NCI-H82 (cell line): ENCODE measurements around the gene LGR6.

Experiments used
- DNase-seq: peaks from one replicate; lab custom pipeline; 2025; lab: John Stamatoyannopoulos, UW

Gene LGR6

DNA sequence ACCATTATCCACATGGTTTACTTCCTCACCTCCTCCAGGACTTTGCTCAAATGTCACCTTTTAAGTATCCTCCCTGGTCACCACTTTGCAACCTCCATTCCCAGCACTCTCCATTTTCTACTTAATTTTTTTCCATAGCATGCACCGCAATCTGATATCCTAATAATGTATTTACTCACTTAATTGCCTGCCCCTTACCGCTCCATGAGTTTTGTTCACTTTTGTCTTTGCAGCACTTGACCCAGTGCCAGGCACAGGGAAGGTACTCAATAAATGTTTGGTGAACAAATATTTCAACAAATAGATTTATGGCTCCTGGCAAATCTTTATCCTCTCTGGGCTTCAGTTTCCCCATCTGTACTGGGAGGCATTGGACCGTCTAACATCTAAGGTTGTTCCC is 94.6 kb downstream of the LGR6 start:
- no peak for DNase-seq

DNA sequence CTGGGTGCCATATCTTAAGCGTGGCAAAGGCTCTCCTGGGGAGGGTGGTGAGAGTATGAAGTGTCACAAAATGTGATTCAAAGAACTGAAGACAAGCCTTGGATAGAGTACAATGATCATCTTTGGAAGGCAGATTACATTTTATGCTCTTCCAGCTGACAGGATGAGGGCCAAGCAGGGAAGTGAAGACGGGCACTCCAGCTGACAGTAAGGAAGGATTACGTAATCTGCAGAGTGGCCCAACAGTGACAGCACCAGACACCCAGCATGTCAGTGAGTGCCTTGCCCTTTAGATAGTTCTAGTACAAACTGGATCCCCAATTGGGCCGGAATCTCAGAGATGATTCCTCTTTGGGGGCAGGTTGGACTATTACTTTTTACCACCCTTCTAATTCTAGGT is 95.4 kb downstream of the LGR6 start:
- no peak for DNase-seq

DNA sequence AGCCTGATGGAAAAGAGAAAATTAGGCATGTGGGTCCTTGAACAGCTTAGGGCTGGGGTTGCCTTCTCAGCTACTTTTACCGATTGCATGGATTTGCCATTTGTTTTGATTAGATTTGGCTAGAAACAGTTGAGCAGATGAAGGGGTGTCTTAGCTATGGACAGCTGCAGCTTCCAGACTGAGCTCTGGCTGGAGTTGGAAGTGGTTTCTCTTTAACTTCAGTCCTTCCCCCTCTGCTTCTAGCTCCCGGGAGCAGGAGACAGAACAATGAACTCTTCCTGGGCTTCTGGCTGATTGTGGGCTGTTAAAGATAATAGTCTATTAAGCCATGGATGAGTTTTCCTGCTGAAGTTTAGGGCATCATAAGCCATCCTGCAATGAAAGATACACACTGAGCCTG is 97.4 kb downstream of the LGR6 start:
- DNase-seq, result peak; percentile 63

DNA sequence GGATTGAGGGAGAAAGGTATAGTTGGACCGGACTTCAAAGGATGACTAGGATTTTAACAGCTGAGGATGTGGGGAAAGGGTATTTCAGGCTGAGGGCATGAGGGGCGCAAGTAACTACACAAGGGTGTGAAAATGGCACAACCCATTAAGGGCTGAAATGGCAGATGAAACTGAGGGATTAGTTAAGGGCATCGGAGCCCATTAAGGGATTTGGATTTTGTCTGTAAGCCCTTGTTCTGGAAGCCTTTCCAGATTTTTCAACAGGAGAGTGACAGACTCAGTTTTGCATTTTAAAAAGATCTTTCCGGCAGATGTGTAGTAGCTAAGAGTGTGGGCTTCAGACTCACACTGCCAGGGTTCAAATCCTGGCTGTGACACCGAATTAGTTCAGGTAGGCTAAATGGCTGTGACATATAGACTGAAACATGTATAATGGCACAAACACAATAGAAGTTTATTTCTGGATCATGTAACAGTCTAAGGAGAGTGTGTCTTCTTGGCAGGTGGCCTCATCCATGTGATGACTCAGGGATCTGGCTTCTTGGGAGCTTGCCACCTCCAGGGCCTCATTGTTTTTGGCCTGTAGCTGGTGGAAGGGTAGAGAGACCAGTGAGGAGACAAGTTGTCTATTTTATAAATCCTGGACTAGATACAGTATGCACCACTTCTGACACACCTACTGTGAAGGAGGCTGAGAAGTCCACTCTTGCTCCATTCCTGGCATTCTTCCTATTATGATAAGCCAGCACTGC is 98.5 kb downstream of the LGR6 start:
- DNase-seq, result peak; percentile 96

DNA sequence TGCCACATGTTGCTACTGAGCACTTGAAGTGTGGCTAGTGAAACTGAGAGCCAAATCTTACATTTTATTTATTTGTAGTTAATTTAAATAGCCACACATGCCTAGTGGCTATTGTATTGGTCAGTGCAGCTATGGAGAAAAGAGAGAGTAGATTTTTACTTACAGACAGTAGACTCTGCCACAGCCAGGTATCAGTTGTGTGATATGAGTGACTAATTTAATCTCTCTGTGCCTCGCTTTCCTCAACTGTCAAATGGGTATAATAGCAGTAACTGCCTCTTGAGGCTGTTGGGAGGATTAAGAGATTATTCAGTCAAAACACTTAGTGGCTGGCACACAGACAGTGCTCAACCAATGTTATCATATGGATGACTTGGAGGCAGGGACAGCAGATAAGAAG is 99.2 kb downstream of the LGR6 start:
- DNase-seq, result peak; percentile 39

DNA sequence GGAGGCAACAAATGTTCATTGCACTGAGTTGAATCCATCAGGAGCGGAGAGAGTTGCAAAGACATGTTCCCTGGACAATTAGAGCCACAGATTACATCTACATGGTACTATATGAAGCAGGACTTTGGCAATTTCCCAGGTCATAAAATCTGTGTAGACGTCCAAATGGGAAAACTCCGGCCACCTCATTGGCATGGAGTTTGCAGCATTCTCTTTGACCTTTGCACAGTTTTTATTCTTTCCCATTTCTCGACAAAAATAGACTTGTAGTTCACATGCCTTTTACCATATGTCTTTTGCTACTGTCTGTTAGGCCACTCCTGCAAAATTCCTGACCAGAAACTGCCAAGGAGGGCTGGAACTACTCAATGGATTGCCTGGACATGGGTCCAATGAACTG is 100.0 kb downstream of the LGR6 start:
- no peak for DNase-seq

DNA sequence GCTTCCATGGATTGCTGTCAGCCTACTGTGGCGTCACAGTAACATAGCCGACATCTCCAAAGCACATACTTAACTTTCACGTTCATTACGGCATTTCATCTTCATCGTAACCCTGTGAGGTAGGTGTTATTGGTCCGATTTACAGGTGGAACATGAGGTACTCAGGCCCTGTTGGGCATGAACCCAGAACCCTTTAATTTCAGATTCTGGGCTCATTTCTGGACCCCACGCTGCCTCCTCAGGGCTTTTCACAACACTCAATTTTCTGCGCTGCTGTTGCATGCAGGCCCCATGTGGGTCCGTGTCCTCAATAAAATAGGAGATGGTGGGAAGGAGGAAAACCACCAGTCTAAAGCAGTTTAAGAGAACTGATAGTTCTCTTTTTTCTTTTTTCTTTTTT is 108.6 kb downstream of the LGR6 start:
- no peak for DNase-seq

DNA sequence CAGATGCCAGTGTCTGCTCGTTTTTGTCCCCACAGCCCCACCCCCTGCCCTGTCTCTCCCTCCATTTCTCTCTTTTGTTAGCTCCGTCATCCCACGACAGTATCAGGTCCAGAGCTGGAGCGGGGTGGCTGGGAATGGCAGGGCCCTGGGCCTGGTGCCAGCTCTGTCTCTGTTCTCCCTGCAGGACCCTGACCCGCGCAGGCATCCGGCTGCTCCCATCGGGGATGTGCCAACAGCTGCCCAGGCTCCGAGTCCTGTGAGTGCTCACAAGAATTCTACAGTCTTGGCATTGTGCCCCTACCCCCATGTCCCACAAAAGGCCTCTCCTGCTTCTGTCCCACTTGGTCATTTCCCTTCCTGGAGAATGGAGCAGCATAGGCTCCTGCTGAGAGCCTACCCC is 110.8 kb downstream of the LGR6 start:
- no peak for DNase-seq

DNA sequence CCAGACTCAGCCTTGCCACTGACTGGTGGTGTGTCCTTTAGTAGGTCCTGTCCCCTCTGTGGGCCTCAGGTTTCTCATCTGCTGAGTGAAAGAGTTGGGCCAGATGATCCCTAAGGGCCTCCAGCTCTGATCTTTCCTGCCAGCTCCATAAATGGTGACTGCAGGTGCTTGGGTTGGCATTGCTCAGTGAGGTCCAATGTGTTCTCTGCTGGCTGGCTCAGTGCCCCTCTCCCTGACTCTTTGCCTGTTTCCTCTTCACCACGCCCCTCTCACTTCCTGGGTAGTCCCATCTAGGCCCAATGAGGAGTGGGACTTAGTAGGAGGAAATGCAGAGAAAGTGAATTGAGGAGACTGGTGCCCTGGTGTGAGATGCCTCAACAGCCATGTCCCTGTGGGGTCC is 111.6 kb downstream of the LGR6 start:
- DNase-seq, result no peak

DNA sequence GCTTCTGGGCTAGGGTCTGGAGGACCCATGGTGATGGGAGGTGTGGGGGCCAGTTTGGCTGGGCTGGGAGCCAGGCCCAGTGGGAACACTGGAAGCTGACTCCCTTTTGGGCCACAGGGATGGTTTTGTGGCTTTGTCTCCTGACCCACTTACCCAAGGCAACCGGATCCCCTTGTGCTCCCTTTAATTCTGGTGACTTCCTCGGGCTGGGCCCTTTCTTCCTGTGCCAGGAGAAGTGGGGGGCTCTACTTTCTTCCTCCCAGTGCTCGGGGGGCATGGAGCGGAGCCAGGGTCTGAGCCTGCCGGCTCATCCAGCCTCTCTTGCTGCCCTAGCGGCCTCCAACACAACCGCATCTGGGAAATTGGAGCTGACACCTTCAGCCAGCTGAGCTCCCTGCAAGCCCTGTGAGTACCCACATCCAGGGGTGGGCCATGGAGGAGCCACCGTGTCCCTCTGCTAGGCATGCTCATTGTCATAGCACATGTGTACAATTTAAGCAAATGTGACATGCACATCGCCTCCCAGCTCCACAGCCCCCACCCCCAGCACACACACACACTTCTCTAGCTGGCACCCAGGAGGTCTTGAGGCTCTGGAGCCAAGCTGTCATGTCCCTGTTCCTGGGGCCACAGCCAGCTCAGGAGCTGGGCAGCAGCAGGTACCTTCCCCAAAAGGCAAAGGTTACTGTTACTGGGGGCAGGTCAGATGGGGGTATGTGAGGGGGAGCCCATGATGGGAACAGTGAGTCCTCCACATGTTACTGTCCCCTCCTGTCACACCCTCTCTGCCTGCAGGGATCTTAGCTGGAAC is 113.1 kb downstream of the LGR6 start:
- no peak for DNase-seq

DNA sequence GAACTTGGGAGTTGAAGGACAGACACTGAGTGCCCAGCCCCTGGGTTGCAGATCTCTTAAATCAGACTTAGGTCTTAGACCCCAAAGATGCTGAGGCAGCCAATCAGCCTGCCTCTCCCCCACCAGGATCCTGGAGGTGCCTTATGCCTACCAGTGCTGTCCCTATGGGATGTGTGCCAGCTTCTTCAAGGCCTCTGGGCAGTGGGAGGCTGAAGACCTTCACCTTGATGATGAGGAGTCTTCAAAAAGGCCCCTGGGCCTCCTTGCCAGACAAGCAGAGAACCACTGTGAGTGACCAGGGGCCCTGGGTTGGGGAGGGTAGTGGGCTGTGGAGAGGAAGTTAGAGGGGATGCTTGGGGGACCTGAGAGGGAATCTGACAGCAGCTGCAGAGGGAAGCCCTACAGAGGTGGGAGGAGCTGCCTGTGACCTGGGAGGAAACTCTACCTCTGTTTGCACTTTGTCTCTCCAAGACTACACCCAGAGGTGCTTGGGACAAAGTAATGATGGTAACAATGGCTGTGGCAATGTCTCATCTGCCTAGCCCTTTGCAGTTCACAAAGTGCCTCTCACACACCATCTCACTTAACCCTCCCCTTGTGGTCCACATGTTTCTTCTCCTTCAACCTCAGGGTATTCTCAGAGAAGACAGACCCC is 116.6 kb downstream of the LGR6 start:
- DNase-seq, result no peak

DNA sequence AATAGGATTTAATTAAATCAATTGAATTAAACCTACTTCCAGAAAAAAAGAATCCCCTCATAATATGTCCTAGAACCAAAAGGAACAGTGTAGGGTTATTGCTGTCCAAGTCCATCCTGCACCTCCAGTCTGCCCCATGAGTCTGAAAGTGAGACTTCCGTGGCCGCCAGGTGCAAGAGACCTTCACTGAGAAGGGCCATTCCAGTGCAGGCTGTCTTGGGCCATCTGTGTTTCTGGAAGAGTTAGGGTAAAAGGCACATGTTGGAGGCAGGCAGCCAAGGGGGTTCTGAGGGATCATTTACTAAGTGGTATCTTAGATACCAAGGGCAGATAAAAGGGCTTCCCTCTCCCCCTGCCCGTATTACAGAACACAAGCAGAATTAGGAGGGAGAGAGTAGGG is 117.1 kb downstream of the LGR6 start:
- no peak for DNase-seq

DNA sequence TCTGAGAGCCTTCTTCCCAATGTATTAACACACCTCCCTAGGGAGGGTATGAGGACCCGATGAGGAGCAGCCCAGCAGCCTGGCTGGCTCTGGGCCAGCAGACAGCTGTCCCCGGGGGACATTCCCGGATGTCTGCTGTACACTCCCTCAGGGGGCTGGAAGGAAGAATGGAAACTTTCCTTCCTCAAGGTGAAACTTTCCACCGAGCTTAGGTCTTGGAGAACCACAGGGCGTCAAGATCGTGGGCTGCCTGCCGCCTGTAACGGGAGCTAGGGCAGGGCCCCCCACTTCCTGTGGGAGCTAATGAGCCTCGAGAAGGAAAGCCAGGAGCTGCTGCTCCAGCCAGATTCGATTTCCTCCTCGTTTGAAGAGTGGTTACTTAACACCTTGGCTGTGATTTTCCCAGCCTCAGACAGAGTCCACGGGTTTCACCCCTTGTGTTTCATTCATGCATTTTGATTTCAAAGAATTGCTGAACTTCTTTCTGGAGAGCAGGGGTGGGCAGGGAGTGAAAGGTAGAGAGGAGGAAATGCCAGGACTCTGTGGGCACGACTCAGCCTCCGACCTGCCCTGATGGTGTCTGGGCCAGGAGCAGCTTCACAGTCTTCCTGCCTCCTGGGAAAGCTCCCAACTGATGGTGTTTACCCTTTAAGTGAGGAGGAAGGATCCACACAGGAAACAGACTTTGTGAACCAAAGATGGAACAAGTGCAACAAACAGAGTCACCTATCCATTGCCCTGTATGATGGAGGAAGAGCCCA is 118.5 kb downstream of the LGR6 start:
- peak; percentile 82 for DNase-seq

DNA sequence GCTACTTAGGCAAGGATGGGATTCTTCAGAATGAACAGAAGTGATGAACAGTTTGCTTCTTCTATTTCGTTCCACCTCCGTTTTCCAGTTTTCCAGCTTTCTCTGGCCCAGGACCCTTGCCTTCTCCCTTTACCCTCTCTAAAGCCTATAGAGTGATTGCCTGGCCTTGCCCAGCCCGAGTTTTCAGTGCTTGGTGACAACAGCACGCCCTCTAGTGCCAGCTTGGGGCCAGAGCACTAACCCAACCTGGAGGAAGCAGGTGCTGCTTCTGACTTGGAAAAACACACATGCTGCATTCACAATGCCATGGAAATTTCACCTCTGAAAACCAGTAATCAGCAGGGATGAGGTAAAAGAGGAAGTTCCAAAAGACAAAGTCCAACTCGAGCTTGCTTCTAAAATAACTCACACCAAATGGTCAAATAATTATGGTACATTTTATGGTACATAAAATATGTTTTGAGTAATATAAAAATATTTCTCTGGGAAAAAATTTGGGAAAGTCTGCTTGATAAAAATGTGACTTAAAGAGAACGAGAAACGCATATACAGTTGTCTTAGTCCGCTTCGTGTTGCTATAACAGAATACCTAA is 122.1 kb downstream of the LGR6 start:
- peak; percentile 93 for DNase-seq

DNA sequence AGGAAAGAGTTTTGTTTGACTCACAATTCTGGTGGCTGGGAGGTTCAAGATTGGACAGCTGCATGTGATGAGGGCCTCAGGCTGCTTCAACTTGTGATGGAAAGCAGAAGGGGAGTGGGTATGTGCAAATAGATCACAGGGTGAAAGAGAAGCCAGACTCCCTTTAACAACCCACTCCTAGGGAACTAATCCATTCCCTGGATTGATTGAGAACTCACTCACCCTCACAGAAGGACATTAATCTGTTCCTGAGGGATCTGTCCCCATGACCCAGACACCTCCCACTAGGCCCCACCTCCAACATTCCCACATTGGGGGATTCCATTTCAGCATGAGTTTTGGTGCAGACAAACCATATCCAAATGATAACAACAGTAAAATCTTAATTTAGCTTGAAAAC is 122.6 kb downstream of the LGR6 start:
- peak; percentile 68 for DNase-seq

DNA sequence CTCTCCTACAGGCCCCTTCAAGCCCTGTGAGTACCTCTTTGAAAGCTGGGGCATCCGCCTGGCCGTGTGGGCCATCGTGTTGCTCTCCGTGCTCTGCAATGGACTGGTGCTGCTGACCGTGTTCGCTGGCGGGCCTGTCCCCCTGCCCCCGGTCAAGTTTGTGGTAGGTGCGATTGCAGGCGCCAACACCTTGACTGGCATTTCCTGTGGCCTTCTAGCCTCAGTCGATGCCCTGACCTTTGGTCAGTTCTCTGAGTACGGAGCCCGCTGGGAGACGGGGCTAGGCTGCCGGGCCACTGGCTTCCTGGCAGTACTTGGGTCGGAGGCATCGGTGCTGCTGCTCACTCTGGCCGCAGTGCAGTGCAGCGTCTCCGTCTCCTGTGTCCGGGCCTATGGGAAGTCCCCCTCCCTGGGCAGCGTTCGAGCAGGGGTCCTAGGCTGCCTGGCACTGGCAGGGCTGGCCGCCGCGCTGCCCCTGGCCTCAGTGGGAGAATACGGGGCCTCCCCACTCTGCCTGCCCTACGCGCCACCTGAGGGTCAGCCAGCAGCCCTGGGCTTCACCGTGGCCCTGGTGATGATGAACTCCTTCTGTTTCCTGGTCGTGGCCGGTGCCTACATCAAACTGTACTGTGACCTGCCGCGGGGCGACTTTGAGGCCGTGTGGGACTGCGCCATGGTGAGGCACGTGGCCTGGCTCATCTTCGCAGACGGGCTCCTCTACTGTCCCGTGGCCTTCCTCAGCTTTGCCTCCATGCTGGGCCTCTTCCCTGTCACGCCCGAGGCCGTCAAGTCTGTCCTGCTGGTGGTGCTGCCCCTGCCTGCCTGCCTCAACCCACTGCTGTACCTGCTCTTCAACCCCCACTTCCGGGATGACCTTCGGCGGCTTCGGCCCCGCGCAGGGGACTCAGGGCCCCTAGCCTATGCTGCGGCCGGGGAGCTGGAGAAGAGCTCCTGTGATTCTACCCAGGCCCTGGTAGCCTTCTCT is 124.6 kb downstream of the LGR6 start:
- DNase-seq, result no peak

DNA sequence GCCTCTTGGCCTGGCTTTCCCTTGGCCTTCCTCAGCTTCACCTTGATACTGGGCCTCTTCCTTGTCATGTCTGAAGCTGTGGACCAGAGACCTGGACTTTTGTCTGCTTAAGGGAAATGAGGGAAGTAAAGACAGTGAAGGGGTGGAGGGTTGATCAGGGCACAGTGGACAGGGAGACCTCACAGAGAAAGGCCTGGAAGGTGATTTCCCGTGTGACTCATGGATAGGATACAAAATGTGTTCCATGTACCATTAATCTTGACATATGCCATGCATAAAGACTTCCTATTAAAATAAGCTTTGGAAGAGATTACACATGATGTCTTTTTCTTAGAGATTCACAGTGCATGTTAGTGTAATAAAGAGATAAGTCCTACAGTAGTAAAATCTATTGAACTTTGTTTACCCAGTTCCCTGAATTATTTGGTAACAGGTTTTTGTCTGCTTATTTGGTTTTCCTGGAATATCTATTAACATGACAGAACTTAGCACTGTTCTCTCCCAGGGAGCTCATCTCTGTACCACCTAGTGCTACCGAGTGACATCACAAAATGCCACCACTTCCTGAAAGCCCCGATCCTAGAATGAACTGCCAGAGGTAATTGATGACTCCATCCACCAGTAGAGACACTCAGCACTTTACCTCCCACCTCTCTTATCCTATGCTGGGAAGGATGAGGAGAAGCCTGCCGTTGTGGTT is 125.9 kb downstream of the LGR6 start:
- no peak for DNase-seq

DNA sequence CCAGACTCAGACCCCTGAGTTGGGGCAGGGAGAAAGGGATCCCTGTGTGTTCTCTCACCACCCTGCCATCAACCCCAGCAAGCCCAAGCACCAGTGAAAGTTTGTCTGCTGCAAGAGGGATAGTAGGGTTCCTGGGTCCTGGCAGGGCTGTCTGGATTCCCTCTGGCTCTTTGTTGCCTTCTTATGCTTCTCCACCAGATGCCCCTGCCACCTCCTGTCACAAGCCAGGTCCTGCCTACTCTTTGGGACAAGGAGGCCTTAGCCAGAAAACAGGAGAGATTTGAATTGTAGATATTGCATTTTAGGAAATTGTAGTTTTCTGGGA is 126.4 kb downstream of the LGR6 start:
- DNase-seq, result no peak

DNA sequence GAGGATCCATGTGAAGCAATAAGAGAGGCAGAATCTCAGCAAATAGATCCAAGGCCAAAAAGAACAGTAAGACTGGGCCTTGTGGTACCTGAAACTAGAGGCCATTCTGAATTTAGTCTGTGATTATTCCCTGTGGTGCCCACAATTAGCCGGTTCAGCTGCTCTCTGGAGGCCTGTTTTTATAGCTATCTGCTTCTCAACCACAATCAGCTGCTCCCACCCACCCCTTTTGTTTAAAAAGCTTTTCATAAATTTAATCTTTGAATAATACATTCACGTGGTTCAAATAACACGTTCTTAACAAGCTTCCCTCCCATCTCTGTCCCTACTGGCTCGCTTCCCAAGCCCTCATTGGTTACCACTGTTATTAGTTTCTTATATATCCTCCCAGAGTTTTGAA is 130.1 kb downstream of the LGR6 start:
- no peak for DNase-seq

DNA sequence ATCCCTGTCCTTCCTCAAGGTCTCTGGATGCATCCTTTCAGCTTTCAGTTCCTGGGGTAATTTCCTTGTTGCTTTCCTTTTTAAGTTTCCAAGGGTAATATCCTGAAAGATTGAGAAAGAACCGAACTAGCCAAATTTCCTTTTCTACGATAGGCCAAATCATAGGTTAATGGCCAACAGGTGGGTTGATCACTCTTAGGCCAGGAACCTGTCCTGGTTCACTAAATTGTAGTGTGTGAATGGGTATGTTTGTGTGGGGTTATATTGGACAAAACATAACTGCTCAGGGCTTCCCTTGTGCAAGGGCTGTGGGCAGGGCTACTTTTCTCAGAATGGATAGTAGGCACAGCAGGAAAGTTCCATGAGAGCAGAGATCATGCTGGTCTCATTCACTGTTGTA is 131.0 kb downstream of the LGR6 start:
- DNase-seq, result no peak
